Parathyroid adenoma (tissue), 2 donors: ENCODE data around the gene IST1.
"Not testable (repeated sequence)": the region's sequence is repeated elsewhere in the genome, so short reads cannot be mapped to it uniquely, and the experiment has no call there.

ENCODE experiments used
- H2AFZ ChIP-seq: fragments of 300-600 bp; sonication (generic); one replicate; pipeline ENCODE4 v1.7.0; 2017; ENCODE audit warnings: antibody characterized with exemption, mild to moderate bottlenecking
- H3K27ac ChIP-seq: fragments of 300-600 bp; sonication (generic); one replicate; pipeline ENCODE4 v1.7.0; 2017
- H3K27me3 ChIP-seq: fragments of 300-600 bp; sonication (generic); one replicate; pipeline ENCODE4 v1.7.0; 2017; ENCODE audit warnings: low read length; ENCODE audit not compliant: control insufficient read depth, insufficient read depth
- H3K36me3 ChIP-seq: fragments of 300-600 bp; sonication (generic); one replicate; pipeline ENCODE4 v1.7.0; 2017; ENCODE audit warnings: low read length; ENCODE audit not compliant: control insufficient read depth, insufficient read depth
- H3K4me1 ChIP-seq: fragments of 300-600 bp; sonication (generic); one replicate; pipeline ENCODE4 v1.7.0; 2017; ENCODE audit warnings: control low read depth
- H3K4me2 ChIP-seq: fragments of 300-600 bp; sonication (generic); one replicate; pipeline ENCODE4 v1.7.0; 2017; ENCODE audit warnings: low read length
- H3K4me3 ChIP-seq: fragments of 300-600 bp; sonication (generic); one replicate; pipeline ENCODE4 v1.7.0; 2017; ENCODE audit warnings: low read depth, low read length
- H3K79me2 ChIP-seq: fragments of 300-600 bp; sonication (generic); one replicate; pipeline ENCODE4 v1.7.0; 2017; ENCODE audit warnings: control low read depth
- H3K9ac ChIP-seq: fragments of 300-600 bp; sonication (generic); one replicate; pipeline ENCODE4 v1.7.0; 2017; ENCODE audit warnings: mild to moderate bottlenecking
- H3K9me3 ChIP-seq: fragments of 300-600 bp; sonication (generic); one replicate; pipeline ENCODE4 v1.7.0; 2017; ENCODE audit warnings: low read length; ENCODE audit not compliant: control insufficient read depth
- CTCF ChIP-seq: fragments of 300-600 bp; sonication (generic); IDR thresholded peaks from one replicate; pipeline ENCODE4 v1.7.0; 2017; ENCODE audit warnings: antibody characterized with exemption, mild to moderate bottlenecking
- donor health status: primary hyperparathyroidism.

The IST1 gene

GRCh38 chr16:71863995-71864394 lies 31.3 kb upstream of the IST1 start:
- no peak overlapping the region for H3K4me3 ChIP-seq
- H3K27ac ChIP-seq: no peak overlapping the region
- H3K79me2 ChIP-seq: no peaks in the 10 kb centered on the region
- no peaks in the 10 kb centered on the region for H3K36me3 ChIP-seq
- no peak overlapping the region for H3K9ac ChIP-seq
- H2AFZ ChIP-seq: no peak overlapping the region
- H3K4me2 ChIP-seq: no peak overlapping the region
- no peak for TF ChIP-seq CTCF
- H3K9me3 ChIP-seq: no peaks in the 10 kb centered on the region
- H3K4me1 ChIP-seq: no peaks in the 10 kb centered on the region
- H3K27me3 ChIP-seq: no peaks in the 10 kb centered on the region

- Histone ChIP-seq H3K27ac (no peak overlapping the region), H3K4me1 (no peaks in the 10 kb centered on the region), H3K36me3 (no peaks in the 10 kb centered on the region)
Observed at GRCh38 chr16:71865173-71865863, 30.0 kb upstream of the IST1 start.

GRCh38 chr16:71867175-71867574 lies 28.2 kb upstream of the IST1 start:
- H3K27me3 ChIP-seq, H3K9ac ChIP-seq, H3K36me3 ChIP-seq, H3K4me1 ChIP-seq, H3K79me2 ChIP-seq, H3K4me3 ChIP-seq, H2AFZ ChIP-seq, H3K27ac ChIP-seq, H3K9me3 ChIP-seq, H3K4me2 ChIP-seq: not testable (repeated sequence)

More at GRCh38 chr16:71865173-71865863, 30.0 kb upstream of the IST1 start:
- Histone ChIP-seq H3K79me2 (no peaks in the 10 kb centered on the region), H3K9ac (no peak overlapping the region), H3K4me3 (no peak overlapping the region), H3K27me3 (no peaks in the 10 kb centered on the region), H3K9me3 (no peaks in the 10 kb centered on the region), H3K4me2 (no peak overlapping the region), H2AFZ (no peak overlapping the region)
- TF ChIP-seq CTCF: no peak

- no peaks in the 10 kb centered on the region for H3K36me3 ChIP-seq
- H3K9ac ChIP-seq: no peak overlapping the region
- no peaks in the 10 kb centered on the region for H3K27me3 ChIP-seq
- no peak overlapping the region for H3K4me2 ChIP-seq
- H3K4me3 ChIP-seq: no peak overlapping the region
- no peaks in the 10 kb centered on the region for H3K79me2 ChIP-seq
- H3K9me3 ChIP-seq: no peaks in the 10 kb centered on the region
- no peak overlapping the region for H2AFZ ChIP-seq
- H3K27ac ChIP-seq: no peak overlapping the region
- no peak for TF ChIP-seq CTCF
- no peaks in the 10 kb centered on the region for H3K4me1 ChIP-seq
Observed at GRCh38 chr16:71867939-71868338, 27.4 kb upstream of the IST1 start.

- H3K4me3 ChIP-seq: no peak overlapping the region
- no peak overlapping the region for H3K4me2 ChIP-seq
- H3K27ac ChIP-seq: no peak overlapping the region
- no peak for TF ChIP-seq CTCF
- H3K79me2 ChIP-seq: no peaks in the 10 kb centered on the region
- no peaks in the 10 kb centered on the region for H3K36me3 ChIP-seq
- no peak overlapping the region for H2AFZ ChIP-seq
- H3K27me3 ChIP-seq: no peaks in the 10 kb centered on the region
- H3K9ac ChIP-seq: no peak overlapping the region
- no peaks in the 10 kb centered on the region for H3K9me3 ChIP-seq
- H3K4me1 ChIP-seq: no peaks in the 10 kb centered on the region
Observed at GRCh38 chr16:71869089-71869488, 26.2 kb upstream of the IST1 start.
